Stimulated activated naive CD8-positive, alpha-beta T cell treated with anti-CD3 and anti-CD28 coated beads, Interleukin-15, amount 100 ng/mL, for 72 hours (primary cell): ENCODE data around the gene GRIN3B.
A peak's percentile ranks its signal among the peaks of the same experiment; 100 is the strongest.

Source experiments
- ATAC-seq: fragments of 150-1000 bp; cut with Tn5 transposase; 2 replicates; pipeline ENCODE4 v1.10.0; 2021; ENCODE audit warnings: mild to moderate bottlenecking, moderate library complexity
- DNase-seq, 2 donors: peaks; one replicate each; pipeline ENCODE4 v3.0.0; 2021 to 2022
- H3K27ac Mint-ChIP-seq, 2 donors: one replicate each; pipeline ENCODE4 v1.8.0; 2022; ENCODE audit warnings: mild to moderate bottlenecking in 2 of 2, mixed read lengths in 2 of 2, moderate library complexity in 2 of 2
- H3K27me3 Mint-ChIP-seq: one replicate; pipeline ENCODE4 v1.8.0; 2022; ENCODE audit warnings: mixed read lengths
- H3K4me1 Mint-ChIP-seq: one replicate; pipeline ENCODE4 v1.8.0; 2022; ENCODE audit warnings: mild to moderate bottlenecking, mixed read lengths
- H3K4me3 Mint-ChIP-seq, 2 donors: one replicate each; pipeline ENCODE4 v1.8.0; 2022; ENCODE audit warnings: mild to moderate bottlenecking in 2 of 2, mixed read lengths in 2 of 2, moderate library complexity in 1 of 2
- H3K9me3 Mint-ChIP-seq, 2 donors: one replicate each; pipeline ENCODE4 v1.8.0; 2022; ENCODE audit warnings: mixed read lengths in 2 of 2

Gene GRIN3B

GRCh38 chr19:979318-979741 is 20.9 kb upstream of the GRIN3B start:
- H3K27ac Mint-ChIP-seq, result no peak overlapping the region
- ATAC-seq (no peak), DNase-seq (no peak)
- H3K9me3 Mint-ChIP-seq, result no peaks in the 10 kb centered on the region
- no peaks in the 10 kb centered on the region for H3K27me3 Mint-ChIP-seq
- no peak overlapping the region for H3K4me3 Mint-ChIP-seq
- peaks cover 4% of the 10 kb centered on the region for H3K4me1 Mint-ChIP-seq

- Mint-ChIP-seq H3K4me1 (peaks cover 14% of the 10 kb centered on the region), H3K4me3 (no peak overlapping the region), H3K27me3 (no peaks in the 10 kb centered on the region), H3K9me3 (no peaks in the 10 kb centered on the region), H3K27ac (no peak overlapping the region)
- DNase-seq, result no peak
- ATAC-seq, result no peak
Measured at GRCh38 chr19:980133-980998, 19.9 kb upstream of the GRIN3B start.

GRCh38 chr19:982567-983170 is 17.6 kb upstream of the GRIN3B start:
- no peaks in the 10 kb centered on the region for H3K9me3 Mint-ChIP-seq
- H3K27me3 Mint-ChIP-seq, result no peaks in the 10 kb centered on the region
- ATAC-seq (peak; percentile 87), DNase-seq (peak; percentile 75 to 84)
- H3K4me1 Mint-ChIP-seq, result peaks cover 31% of the 10 kb centered on the region
- no peak overlapping the region for H3K27ac Mint-ChIP-seq
- peak overlapping the region; percentile 44 to 62 for H3K4me3 Mint-ChIP-seq

GRCh38 chr19:984165-984967 is 15.9 kb upstream of the GRIN3B start, which contains the start of gene WDR18:
Gene WDR18 (plus strand): TSS chr19:984345. CDS start chr19:984354, 9 bp downstream.
- ATAC-seq (peak; percentile 90), DNase-seq (peak; percentile 88 to 91)
- Mint-ChIP-seq H3K4me3 (peak within 1 kb of the TSS; percentile 97 to 100), H3K27me3 (no peaks in the 10 kb centered on the region), H3K4me1 (peaks cover 45% of the 10 kb centered on the region), H3K27ac (peak within 1 kb of the TSS; percentile 97 to 99), H3K9me3 (no peaks in the 10 kb centered on the region)

GRCh38 chr19:986083-986482 is 14.1 kb upstream of the GRIN3B start:
- peaks cover 45% of the 10 kb centered on the region for H3K4me1 Mint-ChIP-seq
- ATAC-seq (no peak), DNase-seq (no peak)
- no peaks in the 10 kb centered on the region for H3K9me3 Mint-ChIP-seq
- H3K27ac Mint-ChIP-seq, result peak overlapping the region in 1 of 2 donors; percentile 99
- no peaks in the 10 kb centered on the region for H3K27me3 Mint-ChIP-seq
- peak overlapping the region in 1 of 2 donors; percentile 100 for H3K4me3 Mint-ChIP-seq

- ATAC-seq, result no peak
- no peak for DNase-seq
- H3K9me3 Mint-ChIP-seq, result no peaks in the 10 kb centered on the region
- no peaks in the 10 kb centered on the region for H3K27me3 Mint-ChIP-seq
- H3K4me1 Mint-ChIP-seq, result peaks cover 45% of the 10 kb centered on the region
- H3K4me3 Mint-ChIP-seq, result no peak overlapping the region
- no peak overlapping the region for H3K27ac Mint-ChIP-seq
Measured at GRCh38 chr19:988081-988480, 12.1 kb upstream of the GRIN3B start.

GRCh38 chr19:988510-988909 is 11.7 kb upstream of the GRIN3B start:
- ATAC-seq (no peak), DNase-seq (no peak)
- no peak overlapping the region for H3K4me3 Mint-ChIP-seq
- no peaks in the 10 kb centered on the region for H3K27me3 Mint-ChIP-seq
- peaks cover 45% of the 10 kb centered on the region for H3K4me1 Mint-ChIP-seq
- no peaks in the 10 kb centered on the region for H3K9me3 Mint-ChIP-seq
- no peak overlapping the region for H3K27ac Mint-ChIP-seq

- Mint-ChIP-seq H3K4me3 (no peak overlapping the region), H3K9me3 (no peaks in the 10 kb centered on the region), H3K27ac (no peak overlapping the region), H3K27me3 (no peaks in the 10 kb centered on the region), H3K4me1 (peaks cover 40% of the 10 kb centered on the region)
- DNase-seq, result peak in 1 of 2 donors; percentile 11
- ATAC-seq, result peak; percentile 28
Measured at GRCh38 chr19:989381-990081, 10.7 kb upstream of the GRIN3B start.

GRCh38 chr19:990119-990571 is 10.1 kb upstream of the GRIN3B start:
- H3K9me3 Mint-ChIP-seq, result no peaks in the 10 kb centered on the region
- H3K27me3 Mint-ChIP-seq, result no peaks in the 10 kb centered on the region
- ATAC-seq, result no peak
- H3K27ac Mint-ChIP-seq, result no peak overlapping the region
- DNase-seq, result no peak
- no peak overlapping the region for H3K4me3 Mint-ChIP-seq
- H3K4me1 Mint-ChIP-seq, result peaks cover 33% of the 10 kb centered on the region

- Mint-ChIP-seq H3K4me1 (peaks cover 30% of the 10 kb centered on the region), H3K27me3 (no peaks in the 10 kb centered on the region), H3K9me3 (no peaks in the 10 kb centered on the region), H3K27ac (peak overlapping the region in 1 of 2 donors; percentile 76), H3K4me3 (no peak overlapping the region)
- DNase-seq, result no peak
- no peak for ATAC-seq
Measured at GRCh38 chr19:990746-991145, 9.5 kb upstream of the GRIN3B start.

- Mint-ChIP-seq H3K27me3 (peaks cover 2% of the 10 kb centered on the region), H3K27ac (no peak overlapping the region)
- peak; percentile 41 for ATAC-seq
Measured at GRCh38 chr19:991174-991931, 8.9 kb upstream of the GRIN3B start.

GRCh38 chr19:991932-992669 is 8.1 kb upstream of the GRIN3B start:
- ATAC-seq, result no peak
- H3K4me3 Mint-ChIP-seq, result no peak overlapping the region
- H3K9me3 Mint-ChIP-seq, result no peaks in the 10 kb centered on the region
- DNase-seq, result no peak
- H3K27me3 Mint-ChIP-seq, result peaks cover 5% of the 10 kb centered on the region
- H3K27ac Mint-ChIP-seq, result peak overlapping the region in 1 of 2 donors; percentile 63
- H3K4me1 Mint-ChIP-seq, result peaks cover 30% of the 10 kb centered on the region

More at GRCh38 chr19:991174-991931, 8.9 kb upstream of the GRIN3B start:
- Mint-ChIP-seq H3K9me3 (no peaks in the 10 kb centered on the region), H3K4me1 (peaks cover 30% of the 10 kb centered on the region), H3K4me3 (no peak overlapping the region)
- peak; percentile 53 to 62 for DNase-seq

GRCh38 chr19:992670-993055 is 7.6 kb upstream of the GRIN3B start:
- H3K4me1 Mint-ChIP-seq, result peaks cover 30% of the 10 kb centered on the region
- ATAC-seq, result no peak
- no peak overlapping the region for H3K27ac Mint-ChIP-seq
- no peaks in the 10 kb centered on the region for H3K9me3 Mint-ChIP-seq
- DNase-seq, result no peak
- H3K27me3 Mint-ChIP-seq, result peaks cover 7% of the 10 kb centered on the region
- no peak overlapping the region for H3K4me3 Mint-ChIP-seq

GRCh38 chr19:993361-993830 is 6.8 kb upstream of the GRIN3B start:
- H3K9me3 Mint-ChIP-seq, result no peaks in the 10 kb centered on the region
- no peak for DNase-seq
- H3K4me3 Mint-ChIP-seq, result no peak overlapping the region
- H3K4me1 Mint-ChIP-seq, result peaks cover 24% of the 10 kb centered on the region
- H3K27ac Mint-ChIP-seq, result no peak overlapping the region
- peaks cover 14% of the 10 kb centered on the region for H3K27me3 Mint-ChIP-seq
- ATAC-seq, result no peak
